ENCODE data around the gene LPP.

DNA sequence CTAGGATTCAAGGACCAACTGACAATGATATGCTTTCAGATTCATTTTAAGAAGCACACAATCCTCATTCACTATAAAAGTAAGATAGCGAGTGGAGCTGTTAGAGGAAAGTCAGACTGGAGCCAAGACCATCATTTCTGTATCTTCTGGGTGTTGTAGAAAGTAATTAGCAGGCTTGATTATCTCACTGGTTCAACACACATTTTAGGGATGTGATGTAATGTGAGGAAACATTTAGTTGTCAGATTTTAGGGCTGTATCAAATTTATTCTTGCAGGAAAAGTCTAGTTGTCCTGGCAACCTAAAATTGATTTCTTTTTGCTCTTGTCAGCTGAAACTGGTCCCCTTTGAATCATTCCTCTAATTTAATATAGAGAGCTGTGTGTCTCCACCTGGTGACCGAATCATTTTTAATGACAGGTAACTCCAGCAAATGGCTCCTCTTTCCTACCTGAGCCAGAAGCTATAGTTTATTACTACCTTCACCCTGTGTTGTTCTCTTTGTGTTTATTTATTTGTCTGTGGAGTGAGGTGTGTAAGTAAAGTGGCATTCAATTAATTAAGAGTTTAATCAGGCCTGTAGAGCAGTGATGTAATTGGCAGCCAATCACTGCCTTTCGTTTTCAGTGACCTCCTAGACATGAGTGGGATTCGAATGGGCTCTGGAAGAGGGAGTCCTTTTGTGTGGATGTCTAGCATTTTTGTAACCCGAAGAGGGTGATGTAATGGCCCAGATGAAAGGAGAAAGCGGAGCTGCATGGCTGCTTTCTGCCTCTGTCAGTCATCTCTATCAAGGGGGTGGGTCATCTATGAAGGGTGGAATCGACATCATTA is 125.8 kb downstream of the LPP start:
- TF ChIP-seq EZH2 (IDR thresholded peaks at IDR 0.05) (no peak), POLR2AphosphoS5 (IDR thresholded peaks at IDR 0.05; ENCODE audit: borderline replicate concordance, low read depth, low read length) (no peak)

Measured in SK-N-MC (cell line).